ENCODE results near the gene DNAH10. TPM values are rescaled to one million over a fixed set of nuclear protein-coding genes. Genes with fewer than 3 reads are reported as not detected.

The DNAH10 gene
- total RNA-seq, 2 experiments from 2014 or later: 0.11 to 0.19 TPM

DNA sequence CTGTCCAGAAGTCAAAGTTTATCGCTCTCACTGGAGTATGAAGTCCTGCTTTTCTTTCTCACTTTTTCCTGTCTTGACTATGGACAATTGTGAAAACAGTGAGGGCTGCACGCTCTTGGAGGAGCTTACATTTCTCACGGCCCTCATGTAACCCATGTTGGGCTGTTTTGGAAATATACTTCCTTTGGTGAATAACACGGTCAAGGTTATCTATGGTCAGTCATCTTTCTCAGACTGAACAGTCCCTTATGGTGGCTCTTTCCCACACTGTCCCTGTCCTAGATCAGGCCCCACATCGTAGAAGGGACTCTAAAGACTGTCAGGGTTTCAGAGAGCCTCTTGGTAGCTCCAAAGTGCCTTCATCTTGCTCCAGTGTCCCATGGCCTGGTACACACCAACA, 203.3 kb downstream of the DNAH10 start:
- no peak overlapping the region for H3K4me3 ChIP-seq (ENCODE audit: low read depth, low read length, poor library complexity, severe bottlenecking)
- no peaks in the 10 kb centered on the region for H4K20me1 ChIP-seq (ENCODE audit: insufficient read depth, low read length)
- H3K79me2 ChIP-seq (ENCODE audit: insufficient read depth, low read depth, low read length): no peaks in the 10 kb centered on the region
- H3K27ac ChIP-seq (ENCODE audit: low read depth, low read length, poor library complexity, severe bottlenecking): no peak overlapping the region
- no peak for DNase-seq (ENCODE audit: low spot score)
- no peak overlapping the region for H3K4me2 ChIP-seq (ENCODE audit: low read length)
- POLR2A ChIA-PET: no interaction called here
- H3K36me3 ChIP-seq (ENCODE audit: insufficient read depth, low read length): no peaks in the 10 kb centered on the region
- intact Hi-C loops (cut with micrococcal nuclease; ENCODE audit: unreplicated experiment): no loop called here
- no peaks in the 10 kb centered on the region for H3K9me3 ChIP-seq (ENCODE audit: low read length)
- H3K4me1 ChIP-seq (ENCODE audit: insufficient read depth, low read length, poor library complexity, severe bottlenecking): no peaks in the 10 kb centered on the region
- CTCF ChIA-PET (ENCODE audit: unreplicated experiment): no interaction called here
- BruUV-seq (replicated peaks): no TSS peak
- H3K9me2 ChIP-seq (ENCODE audit: insufficient read depth, low read length): no peaks in the 10 kb centered on the region
- H2AFZ ChIP-seq (ENCODE audit: low read length): no peak overlapping the region
- TF ChIP-seq, protein P1, sequence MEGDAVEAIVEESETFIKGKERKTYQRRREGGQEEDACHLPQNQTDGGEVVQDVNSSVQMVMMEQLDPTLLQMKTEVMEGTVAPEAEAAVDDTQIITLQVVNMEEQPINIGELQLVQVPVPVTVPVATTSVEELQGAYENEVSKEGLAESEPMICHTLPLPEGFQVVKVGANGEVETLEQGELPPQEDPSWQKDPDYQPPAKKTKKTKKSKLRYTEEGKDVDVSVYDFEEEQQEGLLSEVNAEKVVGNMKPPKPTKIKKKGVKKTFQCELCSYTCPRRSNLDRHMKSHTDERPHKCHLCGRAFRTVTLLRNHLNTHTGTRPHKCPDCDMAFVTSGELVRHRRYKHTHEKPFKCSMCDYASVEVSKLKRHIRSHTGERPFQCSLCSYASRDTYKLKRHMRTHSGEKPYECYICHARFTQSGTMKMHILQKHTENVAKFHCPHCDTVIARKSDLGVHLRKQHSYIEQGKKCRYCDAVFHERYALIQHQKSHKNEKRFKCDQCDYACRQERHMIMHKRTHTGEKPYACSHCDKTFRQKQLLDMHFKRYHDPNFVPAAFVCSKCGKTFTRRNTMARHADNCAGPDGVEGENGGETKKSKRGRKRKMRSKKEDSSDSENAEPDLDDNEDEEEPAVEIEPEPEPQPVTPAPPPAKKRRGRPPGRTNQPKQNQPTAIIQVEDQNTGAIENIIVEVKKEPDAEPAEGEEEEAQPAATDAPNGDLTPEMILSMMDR (conservative IDR thresholded peaks at IDR 0.05; ENCODE audit: low read length): no peak
- TF ChIP-seq EZH2phosphoT487 (IDR thresholded peaks at IDR 0.05; ENCODE audit: borderline replicate concordance, low read depth, low read length): no peak

DNA sequence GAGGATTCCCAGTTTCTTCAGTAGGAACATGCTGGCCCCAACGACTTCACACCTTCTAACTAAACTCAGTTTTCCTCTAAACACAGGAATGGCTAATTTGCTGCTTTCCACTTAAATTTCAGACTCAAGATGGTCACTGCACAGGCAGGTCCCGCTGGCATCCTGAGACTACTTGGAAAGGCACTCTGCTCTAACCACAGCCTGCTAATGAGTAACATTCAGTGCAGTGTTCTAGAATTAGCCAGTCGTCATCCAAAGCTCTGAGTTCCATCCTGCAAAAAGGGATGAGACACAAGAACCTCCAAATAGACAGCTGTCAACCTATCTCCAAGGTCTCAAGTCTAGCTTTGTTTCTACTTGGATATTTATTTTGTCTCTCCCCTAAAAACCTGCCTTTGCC, 204.5 kb downstream of the DNAH10 start:
- no peaks in the 10 kb centered on the region for H3K9me2 ChIP-seq (ENCODE audit: insufficient read depth, low read length)
- POLR2A ChIA-PET: no interaction called here
- intact Hi-C loops (cut with micrococcal nuclease; ENCODE audit: unreplicated experiment): no loop called here

DNA sequence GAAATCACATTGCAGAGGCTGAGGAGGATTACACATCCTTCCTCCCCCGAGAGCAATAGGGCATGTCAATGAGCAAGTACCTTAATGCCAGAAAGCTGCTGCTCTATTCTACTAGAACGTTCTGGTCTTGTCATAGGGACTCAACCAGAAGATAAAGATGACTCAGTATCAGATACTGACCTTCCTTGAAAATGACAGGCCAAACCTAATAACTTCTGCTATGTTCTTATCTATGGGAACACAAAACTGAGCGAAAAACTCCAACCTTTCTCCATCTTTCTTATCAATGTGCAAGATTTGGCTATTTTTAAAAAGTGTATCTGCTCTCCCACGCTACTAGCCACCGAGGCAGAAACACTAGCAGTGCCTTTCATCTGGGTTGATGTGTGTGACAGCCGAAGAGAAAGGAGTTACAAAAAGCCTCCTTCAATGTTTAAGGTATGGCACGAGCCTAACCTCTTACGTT, 205.1 kb downstream of the DNAH10 start:
- no peaks in the 10 kb centered on the region for H3K9me3 ChIP-seq (ENCODE audit: low read length)
- H3K27ac ChIP-seq (ENCODE audit: low read depth, low read length, poor library complexity, severe bottlenecking): no peak overlapping the region
- no peaks in the 10 kb centered on the region for H3K36me3 ChIP-seq (ENCODE audit: insufficient read depth, low read length)
- no peaks in the 10 kb centered on the region for H3K79me2 ChIP-seq (ENCODE audit: insufficient read depth, low read depth, low read length)
- CTCF ChIA-PET (ENCODE audit: unreplicated experiment): no interaction called here
- no peak overlapping the region for H3K4me3 ChIP-seq (ENCODE audit: low read depth, low read length, poor library complexity, severe bottlenecking)
- no peak overlapping the region for H3K4me2 ChIP-seq (ENCODE audit: low read length)
- TF ChIP-seq, protein P1 (conservative IDR thresholded peaks at IDR 0.05; ENCODE audit: low read length): no peak
- TF ChIP-seq EZH2phosphoT487 (IDR thresholded peaks at IDR 0.05; ENCODE audit: borderline replicate concordance, low read depth, low read length): no peak
- intact Hi-C loops (cut with micrococcal nuclease; ENCODE audit: unreplicated experiment): no loop called here
- peaks cover 7% of the 10 kb centered on the region for H3K4me1 ChIP-seq (ENCODE audit: insufficient read depth, low read length, poor library complexity, severe bottlenecking)
- H3K9me2 ChIP-seq (ENCODE audit: insufficient read depth, low read length): no peaks in the 10 kb centered on the region
- BruUV-seq (replicated peaks): no TSS peak
- H2AFZ ChIP-seq (ENCODE audit: low read length): no peak overlapping the region
- H4K20me1 ChIP-seq (ENCODE audit: insufficient read depth, low read length): no peaks in the 10 kb centered on the region
- DNase-seq (ENCODE audit: low spot score): no peak
- POLR2A ChIA-PET: no interaction called here

More for the DNA sequence above, 204.5 kb downstream of the DNAH10 start:
- H3K79me2 ChIP-seq (ENCODE audit: insufficient read depth, low read depth, low read length): no peaks in the 10 kb centered on the region
- H3K4me3 ChIP-seq (ENCODE audit: low read depth, low read length, poor library complexity, severe bottlenecking): no peak overlapping the region
- H2AFZ ChIP-seq (ENCODE audit: low read length): no peak overlapping the region
- no peaks in the 10 kb centered on the region for H4K20me1 ChIP-seq (ENCODE audit: insufficient read depth, low read length)
- peaks cover 4% of the 10 kb centered on the region for H3K4me1 ChIP-seq (ENCODE audit: insufficient read depth, low read length, poor library complexity, severe bottlenecking)
- no peaks in the 10 kb centered on the region for H3K9me3 ChIP-seq (ENCODE audit: low read length)
- no peak overlapping the region for H3K27ac ChIP-seq (ENCODE audit: low read depth, low read length, poor library complexity, severe bottlenecking)
- no peak for DNase-seq (ENCODE audit: low spot score)
- H3K36me3 ChIP-seq (ENCODE audit: insufficient read depth, low read length): no peaks in the 10 kb centered on the region
- no peak for TF ChIP-seq EZH2phosphoT487 (IDR thresholded peaks at IDR 0.05; ENCODE audit: borderline replicate concordance, low read depth, low read length)
- TF ChIP-seq, protein P1 (conservative IDR thresholded peaks at IDR 0.05; ENCODE audit: low read length): no peak
- no peak overlapping the region for H3K4me2 ChIP-seq (ENCODE audit: low read length)
- no TSS peak for BruUV-seq (replicated peaks)
- CTCF ChIA-PET (ENCODE audit: unreplicated experiment): no interaction called here
